Endothelial cell of umbilical vein (primary cell): ENCODE measurements around the gene STARD9. TPM values are rescaled to one million over a fixed set of nuclear protein-coding genes. Genes with fewer than 3 reads are reported as not detected.
"Not testable (repeated sequence)": the region's sequence is repeated elsewhere in the genome, so short reads cannot be mapped to it uniquely, and the experiment has no call there.

Experiments
- BruUV-seq: library from RNA; stranded (reverse); fragments of 400-500 nt; replicated peaks from 2 replicates; lab custom pipeline; 2021; lab: Mats Ljungman, UMichigan
- CTCF ChIA-PET: fragments of 300-600, 350-600 bp; sonication (Branson Sonifier 250); formaldehyde crosslinking; loops from one replicate; lab custom pipeline; 2021; ENCODE audit warnings: antibody characterized with exemption, inconsistent platforms; lab: Charles Lee
- POLR2A ChIA-PET: fragments of 300-600, 350-600 bp; sonication (Branson Sonifier 250); formaldehyde crosslinking; loops from one replicate; lab custom pipeline; 2021; ENCODE audit warnings: antibody characterized with exemption, inconsistent platforms; lab: Charles Lee
- DNase-seq: peaks from one replicate; pipeline ENCODE4 v3.0.0-alpha.2; 2011; ENCODE audit warnings: low read depth, low spot score
- FAIRE-seq: peaks from 2 replicates; lab custom pipeline; 2011; peaks lifted over from hg19 to GRCh38; lab: Jason Lieb, UNC
- H2AFZ ChIP-seq: 2 replicates; pipeline ENCODE4 v1.6.0; 2012; ENCODE audit warnings: low read depth, low read length, control low read depth, inconsistent platforms
- H3K27ac ChIP-seq: 2 replicates; pipeline ENCODE4 v1.5.1; 2011; ENCODE audit warnings: low read depth, mild to moderate bottlenecking, control low read depth, low read length, moderate library complexity; ENCODE audit not compliant: insufficient read depth
- H3K27me3 ChIP-seq, 2 experiments: 2 replicates each; pipeline versions ENCODE4 v1.6.0 to v1.6.1; 2011; ENCODE audit warnings: low read length in 2 of 2, mixed read lengths in 1 of 2; ENCODE audit not compliant: control insufficient read depth in 2 of 2, insufficient read depth in 2 of 2
- H3K36me3 ChIP-seq, 2 experiments: 2 replicates in 1 of 2; 3 replicates in 1 of 2; pipeline ENCODE4 v1.5.1; 2011; ENCODE audit warnings: low read length in 2 of 2, mild to moderate bottlenecking in 1 of 2, moderate library complexity in 1 of 2; ENCODE audit not compliant: control insufficient read depth in 2 of 2, insufficient read depth in 2 of 2; ENCODE audit errors: extremely low read depth in 1 of 2
- H3K4me1 ChIP-seq: 3 replicates; pipeline ENCODE4 v1.5.1; 2011; ENCODE audit warnings: mild to moderate bottlenecking, low read length; ENCODE audit not compliant: control insufficient read depth, insufficient read depth; ENCODE audit errors: extremely low read depth
- H3K4me2 ChIP-seq: 2 replicates; pipeline ENCODE4 v1.6.1; 2011; ENCODE audit warnings: low read length, control low read depth, mixed read lengths; ENCODE audit not compliant: insufficient read depth
- H3K4me3 ChIP-seq, 3 experiments: fragments of 200-600 bp in 1 of 3; sonication (generic), shearing (Covaris generic) in 1 of 3; replicated peaks in 1 of 3; 2 replicates each; pipeline ENCODE4 v1.5.1; 2011 to 2016; ENCODE audit warnings: control low read depth in 3 of 3, low read length in 3 of 3, mild to moderate bottlenecking in 2 of 3, inconsistent platforms in 1 of 3, low read depth in 1 of 3, moderate library complexity in 1 of 3; ENCODE audit not compliant: insufficient read depth in 1 of 3
- H3K79me2 ChIP-seq: 2 replicates; pipeline ENCODE4 v1.6.0; 2012; ENCODE audit warnings: low read length, inconsistent platforms; ENCODE audit not compliant: control insufficient read depth, insufficient read depth
- H3K9ac ChIP-seq: replicated peaks from 2 replicates; pipeline ENCODE3; 2011; ENCODE audit warnings: low read length, control low read depth; ENCODE audit not compliant: insufficient read depth; ENCODE audit errors: extremely low read depth
- H3K9me1 ChIP-seq: replicated peaks from 3 replicates; pipeline ENCODE4 v1.6.0; 2011; ENCODE audit warnings: mild to moderate bottlenecking, low read length; ENCODE audit not compliant: control insufficient read depth, insufficient read depth; ENCODE audit errors: extremely low read depth
- H3K9me3 ChIP-seq: replicated peaks from 2 replicates; pipeline ENCODE4 v1.5.1; 2012; ENCODE audit warnings: low read length, inconsistent platforms; ENCODE audit not compliant: control insufficient read depth, insufficient read depth
- H4K20me1 ChIP-seq: replicated peaks from 2 replicates; pipeline ENCODE3; 2011; ENCODE audit warnings: mild to moderate bottlenecking, low read length; ENCODE audit not compliant: control insufficient read depth, insufficient read depth; ENCODE audit errors: extremely low read depth
- MYC ChIP-seq: IDR thresholded peaks from one replicate; pipeline ENCODE4 v1.6.1; 2011; ENCODE audit warnings: mild to moderate bottlenecking, low read depth, low read length
- POLR2AphosphoS5 ChIP-seq: IDR thresholded peaks from 2 replicates; pipeline ENCODE4 v1.6.1; 2012; ENCODE audit warnings: low read depth, mild to moderate bottlenecking, control low read depth, low read length, moderate library complexity; ENCODE audit not compliant: insufficient read depth
- dilution Hi-C: fragments of 300-500 bp; cut with MboI; formaldehyde crosslinking; loops from one replicate; pipeline ENCODE4 v1.15.0; 2019; ENCODE audit warnings: low sequenced_read_pairs; ENCODE audit not compliant: extremely low pct_ligation_motif_present
- intact Hi-C: fragments of 100-400 bp; cut with micrococcal nuclease; formaldehyde crosslinking; loops from one replicate; pipeline ENCODE4 v1.10.0; 2022
- polyA plus RNA-seq, 4 experiments: library from polyadenylated mRNA; depleted of rRNA in 3 of 4; stranded (reverse) in 3 of 4; unstranded in 1 of 4; fragments of >200 nt; gene quantifications; 2 replicates each; pipeline versions ENCODE4 v1.2.1 to v1.2.3, GENCODE V29; 2011 to 2012; ENCODE audit warnings: missing spikeins in 1 of 4
- total RNA-seq: library from RNA; stranded (reverse); gene quantifications from 2 replicates; pipeline ENCODE4 v1.2.3, GENCODE V29; 2021

The STARD9 gene
- total and polyA plus RNA-seq, 2 donors (not counting 3 experiments of a cell fraction or from before 2014, with no cell fraction given) = 4.6 to 17.5 TPM

- no peaks in the 10 kb centered on the region for H3K79me2 ChIP-seq
- no peak for TF ChIP-seq MYC
- TF ChIP-seq POLR2AphosphoS5 = no peak
- FAIRE-seq (no peak), DNase-seq (no peak)
- H4K20me1 ChIP-seq = no peaks in the 10 kb centered on the region
- no peaks in the 10 kb centered on the region for H3K9me3 ChIP-seq
- H3K36me3 ChIP-seq = no peaks in the 10 kb centered on the region
- H3K9ac ChIP-seq = no peak overlapping the region
- no peaks in the 10 kb centered on the region for H3K4me1 ChIP-seq
- no peaks in the 10 kb centered on the region for H3K9me1 ChIP-seq
- CTCF ChIA-PET = interaction anchor here (0.6 kb wide), 1 partner anchor 71 kb away, joined by 3 read pairs; no protein-coding TSS in a partner anchor
- POLR2A ChIA-PET = no interaction called here
- H3K27ac ChIP-seq = no peak overlapping the region
- H3K4me3 ChIP-seq = no peak overlapping the region
- no peaks in the 10 kb centered on the region for H3K27me3 ChIP-seq
- no peak overlapping the region for H2AFZ ChIP-seq
- dilution Hi-C loops = no loop called here
- no TSS peak for BruUV-seq
- intact Hi-C loops = no loop called here
- H3K4me2 ChIP-seq = no peak overlapping the region
These were observed 185.4 kb downstream of the STARD9 start for GRCh38 chr15:42760759-42761158.

- H2AFZ ChIP-seq, H3K9me1 ChIP-seq, H3K27ac ChIP-seq, H3K4me3 ChIP-seq, H3K36me3 ChIP-seq, H3K4me1 ChIP-seq, H3K9me3 ChIP-seq, H3K9ac ChIP-seq, intact Hi-C loops, H3K79me2 ChIP-seq, H3K4me2 ChIP-seq, H4K20me1 ChIP-seq, H3K27me3 ChIP-seq, CTCF ChIA-PET, BruUV-seq, dilution Hi-C loops, FAIRE-seq, DNase-seq, POLR2A ChIA-PET: not testable (repeated sequence)
These were observed 186.4 kb downstream of the STARD9 start for GRCh38 chr15:42761813-42762212.

GRCh38 chr15:42764154-42764731, 188.8 kb downstream of the STARD9 start:
- H3K27me3 ChIP-seq, POLR2A ChIA-PET, FAIRE-seq, BruUV-seq, H3K9me3 ChIP-seq, H3K36me3 ChIP-seq, DNase-seq, H3K9me1 ChIP-seq, intact Hi-C loops, H3K79me2 ChIP-seq, H3K4me2 ChIP-seq, H3K4me1 ChIP-seq, dilution Hi-C loops, H3K27ac ChIP-seq, H2AFZ ChIP-seq, H3K4me3 ChIP-seq, H3K9ac ChIP-seq, H4K20me1 ChIP-seq: not testable (repeated sequence)
- CTCF ChIA-PET = interaction anchor here (1.6 kb wide), 1 partner anchor 9 kb away, joined by 3 read pairs; no protein-coding TSS in a partner anchor

- dilution Hi-C loops, H3K27ac ChIP-seq, H3K4me2 ChIP-seq, FAIRE-seq, H2AFZ ChIP-seq, intact Hi-C loops, H3K4me1 ChIP-seq, POLR2A ChIA-PET, H3K79me2 ChIP-seq, H3K9me1 ChIP-seq, H3K9me3 ChIP-seq, DNase-seq, BruUV-seq, H4K20me1 ChIP-seq, H3K4me3 ChIP-seq, H3K36me3 ChIP-seq, H3K9ac ChIP-seq, H3K27me3 ChIP-seq: not testable (repeated sequence)
- CTCF ChIA-PET = interaction anchor here (1.0 kb wide), 1 partner anchor 10 kb away, joined by 4 read pairs; no protein-coding TSS in a partner anchor
These were observed 190.7 kb downstream of the STARD9 start for GRCh38 chr15:42766109-42766508.
